SH-SY5Y (cell line): ENCODE results near the gene ILF3.

Source experiments
- GATA2 ChIP-seq: IDR thresholded peaks from 2 replicates; pipeline ENCODE4 v1.6.1; 2011; ENCODE audit warnings: mild to moderate bottlenecking, low read depth, low read length
- GATA3 ChIP-seq: IDR thresholded peaks from 2 replicates; pipeline ENCODE4 v1.6.1; 2011; ENCODE audit warnings: low read depth, mild to moderate bottlenecking, low read length, moderate library complexity

DNA sequence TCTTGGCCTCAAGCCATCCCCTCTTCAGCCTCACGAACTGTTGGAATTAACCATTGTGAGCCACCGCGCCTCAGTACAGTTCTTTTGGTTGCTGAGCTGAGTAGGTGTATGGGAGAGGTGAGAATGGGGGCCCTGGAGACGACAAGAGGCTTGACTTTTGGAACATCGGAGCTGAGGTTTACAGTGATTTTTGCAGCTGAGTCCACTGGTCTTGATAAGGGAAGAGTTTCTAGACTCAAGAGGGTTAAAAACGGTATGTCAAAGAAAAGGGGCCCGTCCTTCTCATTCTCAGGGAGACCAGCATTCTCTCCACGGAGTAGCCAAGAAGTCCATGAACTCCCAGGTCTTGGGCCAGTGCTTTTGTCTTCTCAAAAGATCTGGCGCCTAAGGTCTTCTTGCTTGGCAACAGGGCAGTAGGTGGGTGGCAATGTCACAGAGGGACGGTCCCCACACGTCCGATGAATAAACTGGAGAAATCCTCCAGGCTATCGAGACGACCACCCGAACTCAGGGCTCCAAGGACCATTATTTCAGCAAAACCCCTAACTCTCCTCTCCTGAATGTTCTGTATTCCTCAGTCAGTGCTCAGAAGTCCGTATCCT, 40.7 kb downstream of the ILF3 start:
- TF ChIP-seq GATA2 (no peak), GATA3 (no peak)
